Peyer's patch (tissue), 4 donors: Measurements from ENCODE around the gene CFAP107.

Experiments
- POLR2A ChIP-seq, 2 donors: fragments of 450-650 bp; IDR thresholded peaks; one replicate each; pipeline ENCODE4 v1.5.1; 2017; ENCODE audit warnings: antibody characterized with exemption in 2 of 2, mild to moderate bottlenecking in 2 of 2, moderate library complexity in 2 of 2
- TF ChIP-seq, protein P1 (sequence below), 6 experiments: fragments of 450-650 bp in 4 of 6; fragments of 200-600 bp in 2 of 6; sonication (generic) in 1 of 6; IDR thresholded peaks; one replicate each; pipeline ENCODE4 v1.5.1; 2017 to 2019; ENCODE audit warnings: antibody characterized with exemption in 6 of 6, mild to moderate bottlenecking in 3 of 6, moderate library complexity in 1 of 6

DNA sequence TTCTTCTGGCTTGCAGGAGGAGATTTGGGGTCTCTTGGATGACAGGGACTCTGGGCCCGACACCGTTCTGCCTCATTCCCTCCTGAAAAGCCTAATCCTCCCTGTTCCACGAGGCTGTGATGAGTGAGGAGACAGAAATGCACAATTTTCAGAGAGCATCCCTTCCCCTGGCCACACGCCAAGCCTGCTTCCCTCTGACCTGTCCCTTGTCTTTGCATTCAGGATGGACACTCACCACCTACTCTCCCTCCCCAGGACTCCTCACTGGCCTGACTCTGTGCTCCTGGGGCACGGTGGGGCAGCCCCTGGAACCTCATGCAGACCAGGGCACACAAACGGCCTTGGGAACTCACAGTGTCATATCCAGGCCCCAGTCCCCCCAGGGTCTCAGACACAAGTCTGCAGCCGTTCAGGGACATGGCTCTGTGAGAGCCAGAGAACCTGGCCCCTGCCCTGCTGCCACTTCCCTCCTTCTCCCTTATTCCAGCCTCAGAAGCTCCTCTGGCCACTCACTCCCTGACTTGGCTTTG, 24.0 kb downstream of the CFAP107 start:
- TF ChIP-seq, protein P1, sequence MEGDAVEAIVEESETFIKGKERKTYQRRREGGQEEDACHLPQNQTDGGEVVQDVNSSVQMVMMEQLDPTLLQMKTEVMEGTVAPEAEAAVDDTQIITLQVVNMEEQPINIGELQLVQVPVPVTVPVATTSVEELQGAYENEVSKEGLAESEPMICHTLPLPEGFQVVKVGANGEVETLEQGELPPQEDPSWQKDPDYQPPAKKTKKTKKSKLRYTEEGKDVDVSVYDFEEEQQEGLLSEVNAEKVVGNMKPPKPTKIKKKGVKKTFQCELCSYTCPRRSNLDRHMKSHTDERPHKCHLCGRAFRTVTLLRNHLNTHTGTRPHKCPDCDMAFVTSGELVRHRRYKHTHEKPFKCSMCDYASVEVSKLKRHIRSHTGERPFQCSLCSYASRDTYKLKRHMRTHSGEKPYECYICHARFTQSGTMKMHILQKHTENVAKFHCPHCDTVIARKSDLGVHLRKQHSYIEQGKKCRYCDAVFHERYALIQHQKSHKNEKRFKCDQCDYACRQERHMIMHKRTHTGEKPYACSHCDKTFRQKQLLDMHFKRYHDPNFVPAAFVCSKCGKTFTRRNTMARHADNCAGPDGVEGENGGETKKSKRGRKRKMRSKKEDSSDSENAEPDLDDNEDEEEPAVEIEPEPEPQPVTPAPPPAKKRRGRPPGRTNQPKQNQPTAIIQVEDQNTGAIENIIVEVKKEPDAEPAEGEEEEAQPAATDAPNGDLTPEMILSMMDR (IDR thresholded peaks at IDR 0.05): no peak
- TF ChIP-seq POLR2A (IDR thresholded peaks at IDR 0.05): no peak
